K562 treated with DMSO at 1 percent for 4 hours (cell line): ENCODE measurements around the gene BTD. TPM values are rescaled to one million over a fixed set of nuclear protein-coding genes. Genes with fewer than 3 reads are reported as not detected.

ENCODE experiments used
- total RNA-seq: library from RNA; unstranded; fragments of 300-600 nt; gene quantifications from 2 replicates; pipeline ENCODE4 v1.2.3, GENCODE V29; 2022; ENCODE audit not compliant: insufficient read depth

The BTD gene
- total RNA-seq: 10.2 and 12.5 TPM in 2 replicates

GRCh38 chr3:15601399-15602145 lies at the start of gene BTD, which contains the start of gene HACL1:
Gene BTD (plus strand): TSS chr3:15601745. CDS start chr3:15635440, 33,695 bp downstream.
Gene HACL1 (minus strand): TSS chr3:15601569. CDS start chr3:15601463, 106 bp downstream.

Other genes with a start within 250 kb of the BTD start
- gene METTL6, start 174.2 kb upstream of the BTD start, total RNA-seq: 10.3 and 22.8 TPM in 2 replicates
- 15.2 and 15.9 TPM in 2 replicates for gene EAF1, start 174.1 kb upstream of the BTD start, total RNA-seq
- gene COLQ, start 80.0 kb upstream of the BTD start, total RNA-seq: 0.30 TPM in 1 of 2 replicates, not detected in the other
- gene HACL1, start 176 bp upstream of the BTD start, total RNA-seq: 43.2 and 52.5 TPM in 2 replicates
- 16.6 and 17.8 TPM in 2 replicates for gene ANKRD28, start 196.2 kb downstream of the BTD start, total RNA-seq